HEK293T (cell line): ENCODE measurements around the gene AQP12A.

Experiments used
- FOXK2 ChIP-seq: fragments of 450-650 bp; IDR thresholded peaks from 2 replicates; pipeline ENCODE4 v1.6.1; 2016; ENCODE audit warnings: mild to moderate bottlenecking
- SUZ12 ChIP-seq: fragments of 450-650 bp; IDR thresholded peaks from 2 replicates; pipeline ENCODE4 v1.6.1; 2016; ENCODE audit warnings: mild to moderate bottlenecking

- TF ChIP-seq SUZ12 = no peak
- no peak for TF ChIP-seq FOXK2
Observed at GRCh38 chr2:240708457-240708856, 16.8 kb downstream of the AQP12A start.
